ENCODE data around the gene MAP4K1. TPM values are rescaled to one million over a fixed set of nuclear protein-coding genes. Genes with fewer than 3 reads are reported as not detected.

Gene MAP4K1
- total RNA-seq, 1 experiment from 2014 or later, result 3.5 TPM

DNA sequence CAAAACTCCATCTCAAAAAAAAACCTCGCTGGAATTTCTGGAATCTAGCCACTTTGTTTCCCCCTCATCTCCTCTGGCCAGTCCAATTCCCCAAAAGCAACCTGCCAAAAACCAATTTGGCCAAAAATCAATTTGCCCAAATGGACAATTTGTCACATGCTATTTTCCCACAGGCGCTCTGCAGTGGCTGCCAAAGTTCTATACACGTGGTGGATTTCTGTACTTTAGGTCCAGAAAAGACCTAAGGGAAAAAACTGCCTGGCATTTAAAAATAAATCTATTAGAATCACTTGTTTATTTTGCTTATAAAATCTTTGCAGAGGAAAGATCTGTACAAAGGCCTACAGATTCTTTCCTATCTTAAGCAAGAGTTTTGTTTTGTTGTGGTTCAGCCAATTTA lies 79.4 kb downstream of the MAP4K1 start:
- no TSS peak for BruUV-seq (replicated peaks)
- Histone ChIP-seq H3K4me2 (peak overlapping the region; percentile 54), H3K4me1 (replicated peaks; ENCODE audit: insufficient read depth) (peaks cover 20% of the 10 kb centered on the region), H3K79me2 (ENCODE audit: low read depth) (no peaks in the 10 kb centered on the region), H4K20me1 (ENCODE audit: insufficient read depth) (no peaks in the 10 kb centered on the region), H3K9me2 (ENCODE audit: insufficient read depth) (no peaks in the 10 kb centered on the region), H3K4me3 (no peak overlapping the region), H3K9me3 (ENCODE audit: insufficient read depth, low read depth) (peaks cover 12% of the 10 kb centered on the region; the same call in 1 of the 2 replicates), H3K36me3 (ENCODE audit: low read depth) (no peaks in the 10 kb centered on the region), H3K27ac (peak overlapping the region; percentile 48), H3K27me3 (ENCODE audit: insufficient read depth, low read depth) (no peaks in the 10 kb centered on the region; the same call in 1 of the 2 replicates), H3F3A (ENCODE audit: insufficient read depth, low read depth) (peaks cover 21% of the 10 kb centered on the region), H2AFZ (0 out of 2 replicates have a peak overlapping the region, but pooled peaks have one; percentile 29)
- ChIA-PET POLR2A (ENCODE audit: unreplicated experiment) (no interaction called here), CTCF (interaction anchor here (0.7 kb wide), 1 partner anchor 392 kb away, joined by 6 read pairs; the partner anchor contains the start of genes MRPS12 and SARS2)
- DNase-seq, result no peak
- intact Hi-C loops (cut with micrococcal nuclease; ENCODE audit: unreplicated experiment), result no loop called here
- no peak for TF ChIP-seq EZH2 (IDR thresholded peaks at IDR 0.05; ENCODE audit: low read depth)
- TF ChIP-seq, protein P1, sequence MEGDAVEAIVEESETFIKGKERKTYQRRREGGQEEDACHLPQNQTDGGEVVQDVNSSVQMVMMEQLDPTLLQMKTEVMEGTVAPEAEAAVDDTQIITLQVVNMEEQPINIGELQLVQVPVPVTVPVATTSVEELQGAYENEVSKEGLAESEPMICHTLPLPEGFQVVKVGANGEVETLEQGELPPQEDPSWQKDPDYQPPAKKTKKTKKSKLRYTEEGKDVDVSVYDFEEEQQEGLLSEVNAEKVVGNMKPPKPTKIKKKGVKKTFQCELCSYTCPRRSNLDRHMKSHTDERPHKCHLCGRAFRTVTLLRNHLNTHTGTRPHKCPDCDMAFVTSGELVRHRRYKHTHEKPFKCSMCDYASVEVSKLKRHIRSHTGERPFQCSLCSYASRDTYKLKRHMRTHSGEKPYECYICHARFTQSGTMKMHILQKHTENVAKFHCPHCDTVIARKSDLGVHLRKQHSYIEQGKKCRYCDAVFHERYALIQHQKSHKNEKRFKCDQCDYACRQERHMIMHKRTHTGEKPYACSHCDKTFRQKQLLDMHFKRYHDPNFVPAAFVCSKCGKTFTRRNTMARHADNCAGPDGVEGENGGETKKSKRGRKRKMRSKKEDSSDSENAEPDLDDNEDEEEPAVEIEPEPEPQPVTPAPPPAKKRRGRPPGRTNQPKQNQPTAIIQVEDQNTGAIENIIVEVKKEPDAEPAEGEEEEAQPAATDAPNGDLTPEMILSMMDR (conservative IDR thresholded peaks at IDR 0.05), result no peak

Other genes with a start within 250 kb of the MAP4K1 start
- gene PSMD8, start 243.4 kb downstream of the MAP4K1 start, total RNA-seq (2021), result 141 and 222 TPM in 2 replicates
- gene GGN, start 229.9 kb downstream of the MAP4K1 start, total RNA-seq (2021), result 1.0 and 2.1 TPM in 2 replicates
- 4.7 and 5.4 TPM in 2 replicates for gene SPRED3, start 229.3 kb downstream of the MAP4K1 start, total RNA-seq (2021)
- gene FAM98C, start 214.9 kb downstream of the MAP4K1 start, total RNA-seq (2021), result 15.8 and 19.5 TPM in 2 replicates
- gene RASGRP4, start 191.7 kb downstream of the MAP4K1 start, total RNA-seq (2021), result not detected in 2 replicates
- gene RYR1, start 184.3 kb downstream of the MAP4K1 start, total RNA-seq (2021), result 1.0 and 1.5 TPM in 2 replicates
- 230 and 292 TPM in 2 replicates for gene EIF3K, start 1.2 kb upstream of the MAP4K1 start, total RNA-seq (2021)
- 1,066 and 1,233 TPM in 2 replicates for gene ACTN4, start 29.7 kb upstream of the MAP4K1 start, total RNA-seq (2021)
- gene CAPN12, start 126.5 kb upstream of the MAP4K1 start, total RNA-seq (2021), result 38.4 and 43.9 TPM in 2 replicates
- gene LGALS7, start 155.6 kb upstream of the MAP4K1 start, total RNA-seq (2021), result 1.7 and 2.1 TPM in 2 replicates
- gene LGALS7B, start 171.2 kb upstream of the MAP4K1 start, total RNA-seq (2021), result not detected in 2 replicates
- 1.0 and 2.2 TPM in 2 replicates for gene LGALS4, start 195.0 kb upstream of the MAP4K1 start, total RNA-seq (2021)
- 142 and 143 TPM in 2 replicates for gene ECH1, start 213.8 kb upstream of the MAP4K1 start, total RNA-seq (2021)
- gene HNRNPL, start 232.0 kb upstream of the MAP4K1 start, total RNA-seq (2021), result 368 and 443 TPM in 2 replicates